ENCODE data around the gene PDZD4.

PDZD4 gene

GRCh38 chrX:153857348-153857903 is 27.1 kb upstream of the PDZD4 start:
- TF ChIP-seq CTCF (conservative IDR thresholded peaks at IDR 0.05; ENCODE audit: low read depth, low read length), result no peak
- Histone ChIP-seq H4K20me1 (ENCODE audit: insufficient read depth) (no peaks in the 10 kb centered on the region), H3K27me3 (ENCODE audit: insufficient read depth, low read depth) (peaks cover 53% of the 10 kb centered on the region; the same call in 1 of the 2 replicates)

GRCh38 chrX:153854702-153855101 is 24.4 kb upstream of the PDZD4 start:
- no peak overlapping the region for H3K4me2 ChIP-seq
- H4K20me1 ChIP-seq (ENCODE audit: insufficient read depth), result no peaks in the 10 kb centered on the region
- no peak for TF ChIP-seq CTCF (conservative IDR thresholded peaks at IDR 0.05; ENCODE audit: low read depth, low read length)
- no peaks in the 10 kb centered on the region for H3K36me3 ChIP-seq (ENCODE audit: insufficient read depth)
- H2AFZ ChIP-seq (ENCODE audit: low read depth), result no peak overlapping the region
- no peaks in the 10 kb centered on the region for H3K79me2 ChIP-seq (ENCODE audit: insufficient read depth, low read depth)
- H3K4me3 ChIP-seq (IDR thresholded peaks at IDR 0.05; ENCODE audit: insufficient read depth, low read depth, low read length), result no peak overlapping the region
- no peak overlapping the region for H3K27ac ChIP-seq
- no peaks in the 10 kb centered on the region for H3K4me1 ChIP-seq (ENCODE audit: low read depth, poor library complexity, severe bottlenecking)
- H3K27me3 ChIP-seq (ENCODE audit: insufficient read depth, low read depth), result peaks cover 36% of the 10 kb centered on the region; the same call in 1 of the 2 replicates
- H3K9ac ChIP-seq, result no peak overlapping the region

More at GRCh38 chrX:153857348-153857903, 27.1 kb upstream of the PDZD4 start:
- Histone ChIP-seq H3K4me3 (IDR thresholded peaks at IDR 0.05; ENCODE audit: insufficient read depth, low read depth, low read length) (no peak overlapping the region), H3K9ac (no peak overlapping the region), H3K4me2 (no peak overlapping the region), H3K79me2 (ENCODE audit: insufficient read depth, low read depth) (no peaks in the 10 kb centered on the region), H2AFZ (ENCODE audit: low read depth) (no peak overlapping the region), H3K27ac (no peak overlapping the region), H3K36me3 (ENCODE audit: insufficient read depth) (no peaks in the 10 kb centered on the region), H3K4me1 (ENCODE audit: low read depth, poor library complexity, severe bottlenecking) (no peaks in the 10 kb centered on the region)

- H3K27ac ChIP-seq, result no peak overlapping the region
- no peaks in the 10 kb centered on the region for H3K4me1 ChIP-seq (ENCODE audit: low read depth, poor library complexity, severe bottlenecking)
- H3K79me2 ChIP-seq (ENCODE audit: insufficient read depth, low read depth), result no peaks in the 10 kb centered on the region
- H3K4me3 ChIP-seq (IDR thresholded peaks at IDR 0.05; ENCODE audit: insufficient read depth, low read depth, low read length), result no peak overlapping the region
- H3K27me3 ChIP-seq (ENCODE audit: insufficient read depth, low read depth), result peaks cover 36% of the 10 kb centered on the region; the same call in 1 of the 2 replicates
- H4K20me1 ChIP-seq (ENCODE audit: insufficient read depth), result no peaks in the 10 kb centered on the region
- H2AFZ ChIP-seq (ENCODE audit: low read depth), result no peak overlapping the region
- no peaks in the 10 kb centered on the region for H3K36me3 ChIP-seq (ENCODE audit: insufficient read depth)
- no peak for TF ChIP-seq CTCF (conservative IDR thresholded peaks at IDR 0.05; ENCODE audit: low read depth, low read length)
- no peak overlapping the region for H3K4me2 ChIP-seq
- no peak overlapping the region for H3K9ac ChIP-seq
Measured at GRCh38 chrX:153853902-153854267, 23.5 kb upstream of the PDZD4 start.

- Histone ChIP-seq H3K27ac (no peak overlapping the region), H4K20me1 (ENCODE audit: insufficient read depth) (no peaks in the 10 kb centered on the region), H3K79me2 (ENCODE audit: insufficient read depth, low read depth) (no peaks in the 10 kb centered on the region), H3K9ac (no peak overlapping the region), H3K27me3 (ENCODE audit: insufficient read depth, low read depth) (peaks cover 34% of the 10 kb centered on the region; the same call in 1 of the 2 replicates), H3K4me3 (IDR thresholded peaks at IDR 0.05; ENCODE audit: insufficient read depth, low read depth, low read length) (no peak overlapping the region), H3K36me3 (ENCODE audit: insufficient read depth) (no peaks in the 10 kb centered on the region), H3K4me1 (ENCODE audit: low read depth, poor library complexity, severe bottlenecking) (no peaks in the 10 kb centered on the region), H3K4me2 (no peak overlapping the region), H2AFZ (ENCODE audit: low read depth) (no peak overlapping the region)
- TF ChIP-seq CTCF (conservative IDR thresholded peaks at IDR 0.05; ENCODE audit: low read depth, low read length), result no peak
Measured at GRCh38 chrX:153853180-153853901, 23.0 kb upstream of the PDZD4 start.

Measured in KMS-11 (cell line).